HG03280 (cell line): ENCODE data around the gene GIPC2.
"Not testable (repeated sequence)": the region's sequence is repeated elsewhere in the genome, so short reads cannot be mapped to it uniquely, and the experiment has no call there.

Experiments
- ATAC-seq: cut with Tn5 transposase; IDR thresholded peaks from one replicate; pipeline ENCODE4 v1.9.1; 2021; ENCODE audit warnings: mild to moderate bottlenecking, moderate library complexity; ENCODE audit not compliant: unreplicated experiment

GIPC2 gene, protein sequence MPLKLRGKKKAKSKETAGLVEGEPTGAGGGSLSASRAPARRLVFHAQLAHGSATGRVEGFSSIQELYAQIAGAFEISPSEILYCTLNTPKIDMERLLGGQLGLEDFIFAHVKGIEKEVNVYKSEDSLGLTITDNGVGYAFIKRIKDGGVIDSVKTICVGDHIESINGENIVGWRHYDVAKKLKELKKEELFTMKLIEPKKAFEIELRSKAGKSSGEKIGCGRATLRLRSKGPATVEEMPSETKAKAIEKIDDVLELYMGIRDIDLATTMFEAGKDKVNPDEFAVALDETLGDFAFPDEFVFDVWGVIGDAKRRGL

GRCh38 chr1:78045926-78046778 lies at the start of gene GIPC2:
Gene GIPC2 (plus strand): TSS chr1:78045966. CDS start chr1:78046095, 129 bp downstream.
- no peak for ATAC-seq

DNA sequence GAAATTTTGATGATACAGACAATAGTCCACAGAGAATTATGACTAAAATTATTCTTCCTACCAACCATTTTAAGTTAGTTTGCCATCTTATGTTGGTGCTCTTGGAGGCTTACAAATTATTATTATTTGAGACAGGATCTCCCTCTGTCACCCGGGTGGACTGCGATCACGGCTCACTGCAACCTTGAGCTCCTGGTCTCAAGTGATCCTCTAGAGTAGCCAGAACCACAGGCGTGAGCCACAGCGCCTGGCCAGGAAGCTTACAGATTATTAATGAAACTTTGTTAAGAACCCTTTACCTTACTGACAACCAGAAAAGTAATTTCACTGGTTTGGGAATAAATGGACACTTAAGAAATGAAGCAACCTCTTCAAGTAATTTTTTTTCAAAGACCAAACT lies 49.0 kb upstream of the GIPC2 start:
- ATAC-seq = no peak

DNA sequence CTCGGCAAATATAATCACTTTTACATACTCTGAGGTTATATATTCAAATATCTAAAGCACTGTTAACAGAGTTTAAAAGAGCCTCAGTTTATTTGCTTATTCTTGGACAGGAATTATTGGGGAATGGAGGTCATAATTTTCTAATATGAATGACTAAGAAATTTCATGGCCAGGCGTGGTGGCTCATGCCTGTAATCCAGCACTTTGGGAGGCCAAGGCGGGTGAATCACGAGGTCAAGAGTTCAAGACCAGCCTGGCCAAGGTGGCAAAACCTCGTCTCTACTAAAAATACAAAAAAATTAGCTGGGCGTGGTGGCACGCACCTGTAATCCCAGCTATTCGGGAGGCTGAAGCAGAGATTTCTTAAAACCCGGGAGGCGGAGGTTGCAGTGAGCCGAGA lies 45.2 kb upstream of the GIPC2 start:
- ATAC-seq = not testable (repeated sequence)

DNA sequence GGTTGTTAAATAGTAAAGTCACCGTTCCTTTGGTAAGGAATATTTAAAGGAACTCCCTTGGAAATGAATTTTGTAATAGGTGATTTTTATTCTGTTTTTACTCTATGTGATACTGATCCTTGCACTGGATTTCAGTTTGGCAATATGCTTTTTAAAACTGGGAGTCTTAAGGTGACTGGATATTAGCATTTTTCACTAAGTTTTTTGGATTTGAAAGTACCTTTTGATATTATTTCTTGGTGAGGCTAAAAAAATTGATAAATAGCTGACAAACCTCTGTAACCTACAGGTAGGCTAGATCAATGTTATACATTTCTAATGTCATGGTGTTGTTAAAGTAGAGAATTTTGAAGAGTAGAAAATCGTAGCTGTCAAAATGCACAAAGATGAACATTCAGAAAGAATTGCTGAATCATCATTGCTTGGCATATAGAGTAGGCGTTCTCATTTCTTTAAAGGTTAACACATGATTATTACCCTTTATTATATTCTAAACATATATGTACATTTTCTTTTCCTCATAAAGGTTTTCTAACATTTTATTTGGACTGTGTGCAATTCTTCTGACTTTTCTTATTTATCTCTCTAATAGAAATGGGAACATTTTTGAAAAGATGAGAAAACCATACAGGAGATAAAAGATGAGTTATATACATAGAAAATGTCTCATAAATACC lies 42.6 kb upstream of the GIPC2 start:
- no peak for ATAC-seq

GRCh38 chr1:78003882-78004718 lies 41.7 kb upstream of the GIPC2 start:
- ATAC-seq = peak; percentile 57

DNA sequence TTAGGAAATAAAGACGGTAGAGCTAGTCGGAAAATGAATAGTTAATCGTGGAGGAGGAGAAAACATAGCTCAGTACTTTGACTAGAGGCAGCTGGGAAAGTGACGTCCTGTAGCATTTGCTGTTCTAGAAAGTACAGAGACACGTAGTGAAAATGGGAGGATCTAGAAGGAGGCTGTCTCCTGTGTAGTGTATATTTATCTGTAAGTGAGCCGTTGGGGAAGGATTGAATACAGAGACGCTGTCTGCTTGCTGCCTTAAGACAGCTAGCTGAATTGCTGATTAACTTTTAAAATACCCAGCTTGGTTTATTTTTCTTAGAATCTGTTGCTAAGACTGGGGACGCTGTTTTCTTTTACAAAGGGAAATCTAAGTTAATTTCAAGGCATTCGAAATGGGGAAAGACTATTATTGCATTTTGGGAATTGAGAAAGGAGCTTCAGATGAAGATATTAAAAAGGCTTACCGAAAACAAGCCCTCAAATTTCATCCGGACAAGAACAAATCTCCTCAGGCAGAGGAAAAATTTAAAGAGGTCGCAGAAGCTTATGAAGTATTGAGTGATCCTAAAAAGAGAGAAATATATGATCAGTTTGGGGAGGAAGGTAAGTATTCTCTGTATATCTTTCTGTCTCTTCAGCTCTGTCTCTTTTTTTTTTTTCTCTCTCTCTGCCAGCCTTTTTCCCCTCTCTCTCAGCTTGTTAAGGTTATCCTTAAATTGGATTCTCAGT lies 40.9 kb upstream of the GIPC2 start, which contains the start of gene DNAJB4:
Gene DNAJB4 (plus strand): TSS at position 221 of the 729 bp plus-strand sequence. CDS start 172 bp downstream, at position 393.
- ATAC-seq = peak; percentile 98

- no peak for ATAC-seq
Observed at GRCh38 chr1:78005448-78005722, 40.4 kb upstream of the GIPC2 start.

DNA sequence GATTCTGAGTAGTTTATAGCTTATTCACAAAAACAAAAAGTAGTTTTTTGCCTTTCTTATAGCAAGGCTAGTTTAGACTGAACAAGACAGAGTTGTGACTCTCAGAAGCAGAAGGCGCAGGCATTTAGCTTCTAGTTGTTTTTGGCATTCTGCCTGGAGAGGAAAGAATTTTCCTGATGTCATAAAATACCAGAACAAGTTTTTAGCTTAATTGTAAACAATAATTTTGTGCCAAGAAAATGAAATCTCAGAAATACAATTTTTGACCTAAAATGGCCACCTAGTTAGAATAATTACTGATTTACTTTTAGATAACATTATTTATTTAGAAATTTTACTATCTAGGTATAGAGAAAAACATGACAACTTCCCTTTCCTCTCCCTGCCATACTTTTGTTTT lies 40.0 kb upstream of the GIPC2 start:
- no peak for ATAC-seq

GRCh38 chr1:78006521-78006920 lies 39.2 kb upstream of the GIPC2 start:
- no peak for ATAC-seq

DNA sequence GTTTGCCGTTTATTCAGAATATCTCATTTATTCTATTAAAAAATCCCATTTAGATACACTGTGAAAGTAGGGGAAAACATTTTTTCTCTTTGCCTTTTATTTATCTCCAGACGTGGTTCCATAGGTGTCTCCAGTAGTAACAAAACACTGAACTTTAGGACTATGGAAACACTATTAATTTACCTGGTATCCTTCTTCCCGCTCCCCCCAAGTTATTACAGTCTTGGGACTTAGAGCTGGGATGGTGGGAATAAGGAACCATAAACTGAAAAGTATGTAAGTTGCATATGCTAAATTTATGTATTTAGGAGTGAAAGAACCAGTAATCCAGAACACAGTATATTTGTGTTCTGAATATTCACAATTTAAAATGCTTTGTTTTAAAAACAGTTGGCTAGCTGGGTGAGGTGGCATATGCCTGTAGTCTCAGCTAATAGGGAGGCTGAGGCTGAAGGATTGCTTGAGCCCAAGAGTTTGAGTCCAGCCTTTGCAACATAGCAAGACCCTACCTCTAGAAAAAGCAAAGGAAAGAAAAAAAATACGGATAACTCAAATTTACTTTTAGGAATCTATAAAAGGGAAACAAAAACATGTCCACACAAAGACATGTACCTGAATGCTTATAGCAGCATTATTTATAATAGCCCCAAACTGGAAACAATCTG lies 38.0 kb upstream of the GIPC2 start:
- ATAC-seq = no peak

DNA sequence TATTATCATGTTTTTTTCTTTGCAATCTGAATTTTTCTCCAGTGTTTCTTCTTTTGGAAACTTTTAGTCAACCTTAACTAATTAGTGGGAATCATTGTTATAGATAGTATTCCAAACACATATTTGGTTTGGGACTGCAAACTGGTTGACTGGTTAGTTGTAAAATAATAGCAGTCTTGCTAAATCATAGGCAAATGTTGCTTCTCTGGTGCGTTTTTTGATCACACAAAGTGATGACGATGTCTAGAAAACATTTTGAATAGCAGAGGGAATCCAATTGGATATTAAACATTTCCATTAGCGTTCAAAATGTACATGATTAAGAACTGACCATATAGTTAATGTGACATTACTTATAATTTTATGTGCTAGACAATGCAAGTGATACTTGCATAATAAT lies 36.5 kb upstream of the GIPC2 start:
- ATAC-seq = no peak

- no peak for ATAC-seq
Observed at GRCh38 chr1:78009836-78010235, 35.9 kb upstream of the GIPC2 start.

DNA sequence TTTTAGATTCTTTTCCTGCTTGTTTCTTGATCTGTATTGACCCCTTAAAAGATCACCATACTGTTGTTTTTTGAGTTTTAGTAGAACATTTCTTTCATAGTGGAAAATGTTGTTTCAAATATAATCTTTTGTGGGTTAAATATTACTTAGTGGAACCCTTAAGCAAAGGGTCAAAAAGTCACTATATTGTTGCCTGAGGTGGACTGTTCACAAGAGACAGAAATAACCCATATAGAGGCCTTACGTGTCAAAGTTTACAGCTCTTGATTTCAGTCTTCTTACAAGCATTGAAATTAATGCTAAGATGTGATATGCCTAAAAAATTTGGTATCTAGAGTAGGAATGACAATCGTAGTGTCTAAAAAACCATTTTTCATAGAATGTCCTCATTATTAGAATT lies 34.7 kb upstream of the GIPC2 start:
- no peak for ATAC-seq

- ATAC-seq = no peak
Observed at GRCh38 chr1:78015148-78015547, 30.6 kb upstream of the GIPC2 start.

- ATAC-seq = no peak
Observed at GRCh38 chr1:78019024-78019423, 26.7 kb upstream of the GIPC2 start.

DNA sequence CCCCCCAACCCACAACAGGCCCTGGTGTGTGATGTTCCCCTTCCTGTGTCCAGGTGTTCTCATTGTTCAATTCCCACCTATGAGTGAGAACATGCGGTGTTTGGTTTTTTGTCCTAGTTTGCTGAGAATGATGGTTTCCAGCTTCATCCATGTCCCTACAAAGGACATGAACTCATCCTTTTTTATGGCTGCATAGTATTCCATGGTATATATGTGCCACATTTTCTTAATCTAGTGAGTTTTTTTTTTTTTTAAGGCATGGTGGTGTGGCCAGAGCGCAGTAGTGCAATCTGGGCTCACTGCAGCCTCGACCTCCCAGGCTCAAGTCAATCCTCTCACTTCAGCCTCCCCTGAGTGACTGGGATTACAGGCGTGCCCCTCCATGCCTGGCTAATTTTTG lies 24.6 kb upstream of the GIPC2 start:
- not testable (repeated sequence) for ATAC-seq

DNA sequence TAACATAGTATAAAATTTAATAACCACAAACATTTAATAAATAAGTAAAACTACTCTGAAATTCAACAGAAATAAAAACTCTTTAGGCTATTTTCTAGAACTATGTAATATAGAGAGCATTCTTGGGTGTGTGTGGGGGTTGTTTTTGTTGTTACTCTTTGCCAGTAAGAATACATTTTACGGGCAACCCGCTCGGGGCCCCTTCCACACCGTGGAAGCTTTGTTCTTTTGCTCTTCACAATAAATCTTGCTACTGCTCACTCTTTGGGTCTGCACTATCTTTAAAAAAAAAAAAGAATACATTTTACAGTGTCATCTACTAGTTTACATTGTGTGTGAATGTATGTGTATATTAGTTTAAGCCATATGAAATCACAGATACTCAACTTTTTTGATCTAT lies 16.0 kb upstream of the GIPC2 start:
- no peak for ATAC-seq

DNA sequence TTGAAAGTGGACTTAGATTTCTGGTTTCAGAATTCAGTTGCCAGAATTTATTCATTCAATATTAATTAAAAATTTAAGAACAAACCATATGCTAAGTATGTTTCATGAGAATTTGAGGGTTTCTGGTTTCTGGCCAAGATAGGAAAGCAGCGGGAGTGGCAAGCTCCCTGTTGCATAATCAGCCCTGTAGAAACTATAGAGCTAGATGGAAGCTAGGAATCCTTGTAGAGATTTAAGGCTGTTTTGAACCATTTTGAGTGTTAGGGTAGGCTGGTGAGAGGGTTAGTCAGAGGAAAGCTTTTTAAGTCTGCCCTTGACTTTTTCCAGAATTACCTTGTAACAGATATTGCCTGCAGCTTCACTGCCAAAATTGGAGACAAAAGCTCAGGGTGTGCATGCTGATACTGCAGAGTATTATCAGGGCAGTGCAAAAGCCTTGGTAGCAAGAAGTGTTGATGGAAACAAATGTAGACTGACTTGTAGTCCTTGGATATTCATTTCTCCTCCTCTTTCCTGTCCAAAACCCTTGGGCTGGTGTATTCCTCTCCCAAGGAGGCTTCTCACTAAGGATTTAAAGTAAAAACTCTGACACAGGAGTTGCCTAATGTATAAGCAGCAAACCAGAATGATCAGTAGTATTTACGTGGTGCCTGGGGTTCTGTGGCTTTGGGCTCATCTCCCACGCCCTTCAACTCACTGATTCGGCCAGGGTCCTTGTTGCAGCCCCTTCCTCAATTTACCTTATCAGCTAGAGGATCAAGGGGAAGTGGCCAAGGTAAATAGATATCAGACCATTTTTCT lies 12.6 kb upstream of the GIPC2 start:
- no peak for ATAC-seq

GRCh38 chr1:78033797-78034172 lies 12.0 kb upstream of the GIPC2 start:
- no peak for ATAC-seq
